GM19099 (cell line): Measurements from ENCODE around the gene IGF1.

Experiments
- POLR2A ChIP-seq: IDR thresholded peaks from 3 replicates; pipeline ENCODE4 v1.6.1; 2011; ENCODE audit warnings: low read depth; ENCODE audit not compliant: insufficient read length; ENCODE audit errors: extremely low read depth

The IGF1 gene

GRCh38 chr12:102364709-102365108 is 115.7 kb downstream of the IGF1 start:
- no peak for TF ChIP-seq POLR2A

GRCh38 chr12:102356690-102357089 is 123.7 kb downstream of the IGF1 start:
- no peak for TF ChIP-seq POLR2A

GRCh38 chr12:102351322-102351721 is 129.0 kb downstream of the IGF1 start:
- TF ChIP-seq POLR2A, result no peak

GRCh38 chr12:102350070-102350469 is 130.3 kb downstream of the IGF1 start:
- no peak for TF ChIP-seq POLR2A

- no peak for TF ChIP-seq POLR2A
Observed at GRCh38 chr12:102349079-102349478, 131.3 kb downstream of the IGF1 start.

GRCh38 chr12:102347811-102348210 is 132.6 kb downstream of the IGF1 start:
- no peak for TF ChIP-seq POLR2A
